ENCODE data around the gene MCF2L. TPM values are rescaled to one million over a fixed set of nuclear protein-coding genes. Genes with fewer than 3 reads are reported as not detected.

Gene MCF2L
- total RNA-seq, 2 experiments from 2014 or later, result 2.8 to 16.4 TPM

DNA sequence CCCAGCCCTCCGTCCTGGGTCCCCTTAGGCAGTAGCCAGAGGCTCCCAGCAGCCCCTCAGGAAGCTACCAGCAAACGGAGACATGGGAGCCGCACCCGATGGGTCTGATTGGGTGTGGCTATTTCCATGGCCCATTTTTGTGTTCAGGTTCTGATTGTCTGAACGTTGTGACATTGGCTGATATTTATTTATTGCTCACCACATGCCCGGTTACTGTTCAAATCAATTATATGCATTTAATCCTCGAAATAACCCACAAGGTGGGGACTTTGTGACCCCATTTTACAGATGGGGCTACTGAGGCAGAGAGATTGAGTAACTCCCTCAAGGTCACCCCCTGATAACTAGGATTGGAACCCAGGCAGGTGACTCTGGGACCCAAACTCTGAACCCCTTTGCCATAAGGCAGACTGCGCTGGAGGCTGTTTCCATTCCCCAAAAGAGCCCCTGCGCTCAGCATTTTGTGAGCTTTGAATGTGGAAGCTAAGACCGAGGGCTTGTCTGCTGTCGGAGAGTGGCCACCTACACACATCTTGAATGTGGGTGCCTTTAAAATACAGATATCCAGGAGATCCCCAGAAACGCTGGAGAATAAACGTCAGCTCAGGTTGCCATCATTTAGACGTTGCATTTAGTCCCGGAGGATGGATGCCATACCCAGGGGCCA is 13.6 kb upstream of the MCF2L start:
- ChIA-PET POLR2A (no interaction called here), CTCF (ENCODE audit: unreplicated experiment) (no interaction called here)
- TF ChIP-seq, protein P1, sequence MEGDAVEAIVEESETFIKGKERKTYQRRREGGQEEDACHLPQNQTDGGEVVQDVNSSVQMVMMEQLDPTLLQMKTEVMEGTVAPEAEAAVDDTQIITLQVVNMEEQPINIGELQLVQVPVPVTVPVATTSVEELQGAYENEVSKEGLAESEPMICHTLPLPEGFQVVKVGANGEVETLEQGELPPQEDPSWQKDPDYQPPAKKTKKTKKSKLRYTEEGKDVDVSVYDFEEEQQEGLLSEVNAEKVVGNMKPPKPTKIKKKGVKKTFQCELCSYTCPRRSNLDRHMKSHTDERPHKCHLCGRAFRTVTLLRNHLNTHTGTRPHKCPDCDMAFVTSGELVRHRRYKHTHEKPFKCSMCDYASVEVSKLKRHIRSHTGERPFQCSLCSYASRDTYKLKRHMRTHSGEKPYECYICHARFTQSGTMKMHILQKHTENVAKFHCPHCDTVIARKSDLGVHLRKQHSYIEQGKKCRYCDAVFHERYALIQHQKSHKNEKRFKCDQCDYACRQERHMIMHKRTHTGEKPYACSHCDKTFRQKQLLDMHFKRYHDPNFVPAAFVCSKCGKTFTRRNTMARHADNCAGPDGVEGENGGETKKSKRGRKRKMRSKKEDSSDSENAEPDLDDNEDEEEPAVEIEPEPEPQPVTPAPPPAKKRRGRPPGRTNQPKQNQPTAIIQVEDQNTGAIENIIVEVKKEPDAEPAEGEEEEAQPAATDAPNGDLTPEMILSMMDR (conservative IDR thresholded peaks at IDR 0.05; ENCODE audit: low read length), result no peak
- no peak for TF ChIP-seq EZH2phosphoT487 (IDR thresholded peaks at IDR 0.05; ENCODE audit: borderline replicate concordance, low read depth, low read length)
- H2AFZ ChIP-seq (ENCODE audit: low read length), result no peak overlapping the region
- H3K9me3 ChIP-seq (ENCODE audit: low read length), result no peaks in the 10 kb centered on the region
- no peak for DNase-seq (ENCODE audit: low spot score)
- H3K4me2 ChIP-seq (ENCODE audit: low read length), result no peak overlapping the region
- no peaks in the 10 kb centered on the region for H3K4me1 ChIP-seq (ENCODE audit: insufficient read depth, low read length, poor library complexity, severe bottlenecking)
- H3K36me3 ChIP-seq (ENCODE audit: insufficient read depth, low read length), result no peaks in the 10 kb centered on the region
- no peaks in the 10 kb centered on the region for H3K9me2 ChIP-seq (ENCODE audit: insufficient read depth, low read length)
- H3K4me3 ChIP-seq (ENCODE audit: low read depth, low read length, poor library complexity, severe bottlenecking), result no peak overlapping the region
- no TSS peak for BruUV-seq (replicated peaks)
- H4K20me1 ChIP-seq (ENCODE audit: insufficient read depth, low read length), result no peaks in the 10 kb centered on the region
- no peaks in the 10 kb centered on the region for H3K79me2 ChIP-seq (ENCODE audit: insufficient read depth, low read depth, low read length)
- intact Hi-C loops (cut with micrococcal nuclease; ENCODE audit: unreplicated experiment), result no loop called here
- H3K27ac ChIP-seq (ENCODE audit: low read depth, low read length, poor library complexity, severe bottlenecking), result no peak overlapping the region

DNA sequence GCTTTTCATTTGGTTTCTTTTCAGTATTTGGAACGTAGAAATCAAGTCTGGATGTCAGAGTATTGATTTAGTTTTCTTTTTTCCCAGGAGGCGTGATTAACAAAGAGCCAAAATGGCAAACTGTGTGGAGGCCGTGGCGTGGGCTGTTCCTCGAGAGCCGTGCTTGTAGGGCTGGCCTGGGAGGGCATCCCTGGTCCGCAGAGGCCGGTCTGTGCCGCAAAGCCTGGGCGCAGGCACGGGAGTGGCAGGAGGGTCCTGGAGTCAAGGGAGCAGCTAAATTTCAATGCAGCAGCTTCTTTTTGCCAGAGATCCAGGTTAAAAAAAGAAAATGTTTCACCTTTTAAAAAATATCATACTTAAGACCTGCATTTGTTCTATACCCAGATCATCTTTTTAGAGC is 13.1 kb upstream of the MCF2L start:
- no peak overlapping the region for H2AFZ ChIP-seq (ENCODE audit: low read length)
- DNase-seq (ENCODE audit: low spot score), result no peak
- H3K9me2 ChIP-seq (ENCODE audit: insufficient read depth, low read length), result no peaks in the 10 kb centered on the region
- no TSS peak for BruUV-seq (replicated peaks)
- H3K4me3 ChIP-seq (ENCODE audit: low read depth, low read length, poor library complexity, severe bottlenecking), result no peak overlapping the region
- H3K79me2 ChIP-seq (ENCODE audit: insufficient read depth, low read depth, low read length), result no peaks in the 10 kb centered on the region
- no peaks in the 10 kb centered on the region for H3K4me1 ChIP-seq (ENCODE audit: insufficient read depth, low read length, poor library complexity, severe bottlenecking)
- no peak overlapping the region for H3K4me2 ChIP-seq (ENCODE audit: low read length)
- ChIA-PET POLR2A (no interaction called here), CTCF (ENCODE audit: unreplicated experiment) (no interaction called here)
- no peak for TF ChIP-seq EZH2phosphoT487 (IDR thresholded peaks at IDR 0.05; ENCODE audit: borderline replicate concordance, low read depth, low read length)
- TF ChIP-seq, protein P1 (conservative IDR thresholded peaks at IDR 0.05; ENCODE audit: low read length), result no peak
- H3K9me3 ChIP-seq (ENCODE audit: low read length), result no peaks in the 10 kb centered on the region
- intact Hi-C loops (cut with micrococcal nuclease; ENCODE audit: unreplicated experiment), result no loop called here
- H3K36me3 ChIP-seq (ENCODE audit: insufficient read depth, low read length), result no peaks in the 10 kb centered on the region
- H4K20me1 ChIP-seq (ENCODE audit: insufficient read depth, low read length), result no peaks in the 10 kb centered on the region
- H3K27ac ChIP-seq (ENCODE audit: low read depth, low read length, poor library complexity, severe bottlenecking), result no peak overlapping the region

DNA sequence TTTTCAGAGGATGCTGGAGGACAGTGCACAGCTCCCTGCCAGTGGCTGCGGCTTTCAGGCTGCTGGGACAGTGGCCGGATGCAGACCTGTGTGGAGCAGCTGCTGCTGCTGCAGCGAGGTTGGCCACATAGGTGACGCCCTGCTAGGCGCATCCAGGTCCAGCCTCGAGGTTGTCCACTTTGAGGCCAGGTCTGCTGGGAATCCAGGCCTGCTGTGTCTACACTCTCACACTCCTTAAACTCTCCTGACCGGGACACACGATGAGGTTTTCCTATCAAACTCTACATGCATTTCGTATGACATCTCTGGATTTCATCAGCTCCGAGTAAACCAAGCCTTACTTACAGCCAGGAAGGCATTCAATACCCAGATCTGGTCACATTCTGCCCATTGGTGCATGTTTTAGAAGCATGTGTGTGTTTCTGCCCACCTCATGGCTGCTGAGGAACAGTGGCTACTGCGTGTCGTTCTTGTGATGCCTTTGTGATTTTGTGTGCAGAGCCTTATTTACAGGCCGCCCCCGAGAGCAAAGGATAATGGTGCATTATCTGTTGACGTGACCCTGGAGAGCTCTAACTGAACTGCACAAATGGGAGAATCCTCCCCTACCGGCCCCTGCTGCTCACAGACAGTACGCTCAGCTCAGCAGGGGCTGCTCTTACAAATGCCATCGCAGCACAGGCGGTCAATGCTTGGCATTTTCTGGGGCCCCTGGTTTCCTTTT is 12.3 kb upstream of the MCF2L start:
- no peaks in the 10 kb centered on the region for H3K9me3 ChIP-seq (ENCODE audit: low read length)
- no peak overlapping the region for H3K4me2 ChIP-seq (ENCODE audit: low read length)
- H3K36me3 ChIP-seq (ENCODE audit: insufficient read depth, low read length), result no peaks in the 10 kb centered on the region
- H2AFZ ChIP-seq (ENCODE audit: low read length), result no peak overlapping the region
- CTCF ChIA-PET (ENCODE audit: unreplicated experiment), result no interaction called here
- POLR2A ChIA-PET, result no interaction called here
- H3K9me2 ChIP-seq (ENCODE audit: insufficient read depth, low read length), result no peaks in the 10 kb centered on the region
- no peaks in the 10 kb centered on the region for H3K79me2 ChIP-seq (ENCODE audit: insufficient read depth, low read depth, low read length)
- H3K27ac ChIP-seq (ENCODE audit: low read depth, low read length, poor library complexity, severe bottlenecking), result no peak overlapping the region
- H3K4me3 ChIP-seq (ENCODE audit: low read depth, low read length, poor library complexity, severe bottlenecking), result no peak overlapping the region
- H4K20me1 ChIP-seq (ENCODE audit: insufficient read depth, low read length), result no peaks in the 10 kb centered on the region
- intact Hi-C loops (cut with micrococcal nuclease; ENCODE audit: unreplicated experiment), result no loop called here
- no peak for DNase-seq (ENCODE audit: low spot score)
- H3K4me1 ChIP-seq (ENCODE audit: insufficient read depth, low read length, poor library complexity, severe bottlenecking), result no peaks in the 10 kb centered on the region
- TF ChIP-seq, protein P1 (conservative IDR thresholded peaks at IDR 0.05; ENCODE audit: low read length), result no peak
- TF ChIP-seq EZH2phosphoT487 (IDR thresholded peaks at IDR 0.05; ENCODE audit: borderline replicate concordance, low read depth, low read length), result no peak
- no TSS peak for BruUV-seq (replicated peaks)

All from OCI-LY7 (cell line).